ENCODE measurements around the gene DHDH. TPM values are rescaled to one million over a fixed set of nuclear protein-coding genes. Genes with fewer than 3 reads are reported as not detected.
"Not testable (repeated sequence)": the region's sequence is repeated elsewhere in the genome, so short reads cannot be mapped to it uniquely, and the experiment has no call there.

Gene DHDH
- total RNA-seq, 1 experiment from 2014 or later: 2.0 TPM

DNA sequence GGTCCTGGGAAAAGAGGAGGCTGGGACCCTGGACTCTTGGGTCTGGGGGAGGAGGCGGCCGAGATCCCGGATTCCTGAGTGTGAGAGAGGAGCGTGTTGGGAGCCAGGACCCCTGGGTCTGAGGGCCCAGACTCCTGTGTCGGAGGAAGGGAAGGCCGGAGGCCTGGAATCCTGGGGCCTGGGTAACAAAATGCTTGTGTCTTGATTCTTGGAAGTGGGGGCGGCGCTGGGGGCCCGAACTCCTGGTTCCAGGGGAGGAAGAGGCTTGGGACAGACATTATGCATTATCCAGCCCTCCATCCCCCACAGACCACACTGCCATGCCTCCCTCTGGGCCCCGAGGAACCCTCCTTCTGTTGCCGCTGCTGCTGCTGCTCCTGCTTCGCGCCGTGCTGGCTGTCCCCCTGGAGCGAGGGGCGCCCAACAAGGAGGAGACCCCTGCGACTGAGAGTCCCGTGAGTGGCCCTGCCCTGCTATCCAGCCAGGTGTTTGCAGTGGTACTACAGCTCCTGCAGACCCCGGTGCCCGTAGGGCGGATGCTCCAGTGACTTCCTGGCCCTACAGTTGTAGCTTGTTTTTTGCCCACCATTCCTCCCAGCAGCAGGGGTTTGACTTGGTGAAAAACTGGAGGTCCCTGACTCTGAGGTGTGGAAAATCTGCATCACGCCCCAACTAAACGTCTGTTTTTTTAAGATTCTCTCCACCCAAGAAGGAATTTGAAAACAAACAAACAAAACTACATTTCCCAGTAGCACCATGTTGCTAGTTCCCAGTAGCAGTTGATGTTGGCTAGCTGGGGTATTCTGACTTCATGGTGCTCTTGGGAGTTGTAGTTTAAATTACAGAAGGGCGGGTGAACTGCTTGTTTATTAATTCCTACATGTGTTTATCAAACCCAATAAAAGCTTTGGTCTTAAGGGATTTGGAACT is 32.8 kb upstream of the DHDH start:
- peak overlapping the region; percentile 95 for H3K4me2 ChIP-seq
- H3F3A ChIP-seq (ENCODE audit: insufficient read depth, low read depth): peaks cover 12% of the 10 kb centered on the region
- H3K4me3 ChIP-seq: peak overlapping the region; percentile 98
- H3K79me2 ChIP-seq (ENCODE audit: low read depth): peaks cover 20% of the 10 kb centered on the region
- ChIA-PET POLR2A (ENCODE audit: unreplicated experiment) (interaction anchor here (0.6 to 1.5 kb wide), 6 partner anchors 23 to 408 kb away, joined by 3 to 8 read pairs (median 4); partner anchors contain the start of genes DHDH and PPP1R15A), CTCF (interaction anchor here (0.6 kb wide), 1 partner anchor 18 kb away, joined by 4 read pairs; no protein-coding TSS in a partner anchor)
- peak overlapping the region; percentile 72 for H2AFZ ChIP-seq
- TSS peak; percentile 72 for BruUV-seq (replicated peaks)
- TF ChIP-seq EZH2 (IDR thresholded peaks at IDR 0.05; ENCODE audit: low read depth): no peak
- TF ChIP-seq, protein P1, sequence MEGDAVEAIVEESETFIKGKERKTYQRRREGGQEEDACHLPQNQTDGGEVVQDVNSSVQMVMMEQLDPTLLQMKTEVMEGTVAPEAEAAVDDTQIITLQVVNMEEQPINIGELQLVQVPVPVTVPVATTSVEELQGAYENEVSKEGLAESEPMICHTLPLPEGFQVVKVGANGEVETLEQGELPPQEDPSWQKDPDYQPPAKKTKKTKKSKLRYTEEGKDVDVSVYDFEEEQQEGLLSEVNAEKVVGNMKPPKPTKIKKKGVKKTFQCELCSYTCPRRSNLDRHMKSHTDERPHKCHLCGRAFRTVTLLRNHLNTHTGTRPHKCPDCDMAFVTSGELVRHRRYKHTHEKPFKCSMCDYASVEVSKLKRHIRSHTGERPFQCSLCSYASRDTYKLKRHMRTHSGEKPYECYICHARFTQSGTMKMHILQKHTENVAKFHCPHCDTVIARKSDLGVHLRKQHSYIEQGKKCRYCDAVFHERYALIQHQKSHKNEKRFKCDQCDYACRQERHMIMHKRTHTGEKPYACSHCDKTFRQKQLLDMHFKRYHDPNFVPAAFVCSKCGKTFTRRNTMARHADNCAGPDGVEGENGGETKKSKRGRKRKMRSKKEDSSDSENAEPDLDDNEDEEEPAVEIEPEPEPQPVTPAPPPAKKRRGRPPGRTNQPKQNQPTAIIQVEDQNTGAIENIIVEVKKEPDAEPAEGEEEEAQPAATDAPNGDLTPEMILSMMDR (conservative IDR thresholded peaks at IDR 0.05): no peak
- no peaks in the 10 kb centered on the region for H3K9me2 ChIP-seq (ENCODE audit: insufficient read depth)
- H3K9me3 ChIP-seq (ENCODE audit: insufficient read depth, low read depth): no peaks in the 10 kb centered on the region
- H3K27me3 ChIP-seq (ENCODE audit: insufficient read depth, low read depth): no peaks in the 10 kb centered on the region
- intact Hi-C loops (cut with micrococcal nuclease; ENCODE audit: unreplicated experiment): loop anchor here (2.0 kb wide), 1 partner anchor 26 kb away; no protein-coding TSS in a partner anchor
- DNase-seq: peak in 1 of 2 experiments; percentile 50
- H3K4me1 ChIP-seq (replicated peaks; ENCODE audit: insufficient read depth): peaks cover 15% of the 10 kb centered on the region
- H3K36me3 ChIP-seq (ENCODE audit: low read depth): peaks cover 10% of the 10 kb centered on the region
- peak overlapping the region; percentile 67; the same call in 1 of the 2 replicates for H3K27ac ChIP-seq
- H4K20me1 ChIP-seq (ENCODE audit: insufficient read depth): no peaks in the 10 kb centered on the region

- H3K4me2 ChIP-seq; H3K9me3 ChIP-seq (ENCODE audit: insufficient read depth, low read depth); H3K4me3 ChIP-seq; H3K9me2 ChIP-seq (ENCODE audit: insufficient read depth); DNase-seq; BruUV-seq (replicated peaks); H3K27me3 ChIP-seq (ENCODE audit: insufficient read depth, low read depth); H3K36me3 ChIP-seq (ENCODE audit: low read depth); CTCF ChIA-PET; H4K20me1 ChIP-seq (ENCODE audit: insufficient read depth); H2AFZ ChIP-seq; H3K27ac ChIP-seq; intact Hi-C loops (cut with micrococcal nuclease; ENCODE audit: unreplicated experiment): not testable (repeated sequence)
- peaks cover 12% of the 10 kb centered on the region for H3F3A ChIP-seq (ENCODE audit: insufficient read depth, low read depth)
- H3K4me1 ChIP-seq (replicated peaks; ENCODE audit: insufficient read depth): peaks cover 15% of the 10 kb centered on the region
- POLR2A ChIA-PET (ENCODE audit: unreplicated experiment): interaction anchor here (0.7 kb wide), 1 partner anchor 30 kb away, joined by 4 read pairs; no protein-coding TSS in a partner anchor
- peaks cover 20% of the 10 kb centered on the region for H3K79me2 ChIP-seq (ENCODE audit: low read depth)
Measured at GRCh38 chr19:48902291-48902690, 31.2 kb upstream of the DHDH start.

- CTCF ChIA-PET; POLR2A ChIA-PET (ENCODE audit: unreplicated experiment); H3K9me3 ChIP-seq (ENCODE audit: insufficient read depth, low read depth); H3K27me3 ChIP-seq (ENCODE audit: insufficient read depth, low read depth); H3K27ac ChIP-seq; DNase-seq; H3K9me2 ChIP-seq (ENCODE audit: insufficient read depth); BruUV-seq (replicated peaks); H3K36me3 ChIP-seq (ENCODE audit: low read depth); H4K20me1 ChIP-seq (ENCODE audit: insufficient read depth); H3K4me2 ChIP-seq; H3K4me3 ChIP-seq; H2AFZ ChIP-seq; intact Hi-C loops (cut with micrococcal nuclease; ENCODE audit: unreplicated experiment): not testable (repeated sequence)
- Histone ChIP-seq H3K79me2 (ENCODE audit: low read depth) (peaks cover 20% of the 10 kb centered on the region), H3K4me1 (replicated peaks; ENCODE audit: insufficient read depth) (peaks cover 15% of the 10 kb centered on the region), H3F3A (ENCODE audit: insufficient read depth, low read depth) (peaks cover 12% of the 10 kb centered on the region)
Measured at GRCh38 chr19:48903788-48904187, 29.7 kb upstream of the DHDH start.

- no peak for DNase-seq
- H2AFZ ChIP-seq: no peak overlapping the region
- ChIA-PET CTCF (no interaction called here), POLR2A (ENCODE audit: unreplicated experiment) (no interaction called here)
- no peaks in the 10 kb centered on the region; the same call in 1 of the 2 replicates for H3F3A ChIP-seq (ENCODE audit: insufficient read depth, low read depth)
- H3K27ac ChIP-seq: no peak overlapping the region
- H3K27me3 ChIP-seq (ENCODE audit: insufficient read depth, low read depth): no peaks in the 10 kb centered on the region
- H3K36me3 ChIP-seq (ENCODE audit: low read depth): peaks cover 11% of the 10 kb centered on the region
- H3K79me2 ChIP-seq (ENCODE audit: low read depth): peaks cover 16% of the 10 kb centered on the region
- intact Hi-C loops (cut with micrococcal nuclease; ENCODE audit: unreplicated experiment): no loop called here
- H4K20me1 ChIP-seq (ENCODE audit: insufficient read depth): no peaks in the 10 kb centered on the region
- no peak overlapping the region for H3K4me2 ChIP-seq
- H3K4me3 ChIP-seq: no peak overlapping the region
- H3K9me2 ChIP-seq (ENCODE audit: insufficient read depth): no peaks in the 10 kb centered on the region
- no TSS peak for BruUV-seq (replicated peaks)
- no peak for TF ChIP-seq EZH2 (IDR thresholded peaks at IDR 0.05; ENCODE audit: low read depth)
- TF ChIP-seq, protein P1 (conservative IDR thresholded peaks at IDR 0.05): no peak
- H3K4me1 ChIP-seq (replicated peaks; ENCODE audit: insufficient read depth): peaks cover 7% of the 10 kb centered on the region; the same call in 1 of the 2 replicates
- no peaks in the 10 kb centered on the region for H3K9me3 ChIP-seq (ENCODE audit: insufficient read depth, low read depth)
Measured at GRCh38 chr19:48905664-48906063, 27.8 kb upstream of the DHDH start.
